ENCODE results near the gene CCDC185. TPM values are rescaled to one million over a fixed set of nuclear protein-coding genes. Genes with fewer than 3 reads are reported as not detected.

Gene CCDC185
- total and polyA plus RNA-seq, 2 donors (not counting 1 experiment from before 2014, with no cell fraction given), result not detected

DNA sequence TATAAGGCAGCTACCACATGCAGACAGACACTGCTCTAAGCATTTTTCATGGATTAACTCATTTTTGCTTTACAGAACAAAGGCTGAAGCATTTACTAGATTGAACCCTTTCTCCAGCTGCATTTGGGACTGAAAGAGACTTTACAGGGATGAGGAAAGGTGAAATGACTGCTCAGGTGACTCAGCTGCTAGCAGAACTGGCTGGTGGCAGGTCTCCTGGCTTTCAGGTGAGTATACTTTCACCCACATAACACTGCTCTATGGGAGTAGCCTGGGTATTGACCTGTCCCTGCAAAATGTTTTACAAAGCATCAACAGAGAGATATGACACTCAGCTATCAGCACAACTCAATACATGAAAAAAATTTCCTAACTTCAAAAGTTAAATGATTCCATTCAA is 2.6 kb upstream of the CCDC185 start:
- no peak overlapping the region for H3K27ac Mint-ChIP-seq
- POLR2A ChIA-PET, result no interaction called here

DNA sequence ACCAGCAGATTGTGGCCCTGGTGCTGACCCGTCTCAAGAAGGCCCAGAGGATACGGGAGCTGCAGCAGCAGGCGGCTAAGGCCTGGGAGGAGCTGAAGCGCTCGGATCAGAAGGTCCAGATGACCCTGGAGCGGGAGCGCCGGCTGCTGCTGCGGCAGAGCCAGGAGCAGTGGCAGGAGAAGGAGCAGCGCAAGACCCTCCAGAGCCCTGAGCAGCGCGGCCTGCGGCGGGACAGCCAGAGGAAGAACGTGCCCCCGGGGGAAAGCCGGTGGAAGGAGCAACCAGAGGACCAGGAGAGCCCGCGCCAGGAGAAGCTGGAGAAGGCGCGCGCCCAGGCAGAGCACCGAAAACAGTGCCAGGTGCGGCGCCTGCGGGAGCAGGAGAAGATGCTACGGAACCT is 1.0 kb downstream of the CCDC185 start:
- no peak overlapping the region for H3K4me3 Mint-ChIP-seq
- Histone ChIP-seq H3K79me2 (ENCODE audit: control insufficient read depth, insufficient read depth, low read length) (no peaks in the 10 kb centered on the region), H3K36me3 (replicated peaks in 1 of 2; ENCODE audit: control extremely low read depth in 1 of 2, control insufficient read depth in 1 of 2, extremely low read depth in 1 of 2, insufficient read depth in 2 of 2, low read length in 1 of 2) (no peaks in the 10 kb centered on the region), H2AFZ (ENCODE audit: insufficient read depth, low read depth, low read length, poor library complexity, severe bottlenecking) (no peak overlapping the region), H3K4me3 (ENCODE audit: control extremely low read depth in 1 of 5, extremely low read depth in 1 of 5, insufficient read depth in 1 of 5, low read depth in 2 of 5, low read length in 4 of 5) (no peak overlapping the region), H3K9ac (ENCODE audit: low read length) (no peak overlapping the region), H3K9me3 (ENCODE audit: control extremely low read depth in 1 of 3, control insufficient read depth in 2 of 3, insufficient read depth in 1 of 3, low read length in 2 of 3) (peaks cover 0 to 22% (median 4%) of the 10 kb centered on the region in 3 donors), H3K27ac (ENCODE audit: low read length in 2 of 2) (no peak overlapping the region), H4K20me1 (ENCODE audit: control insufficient read depth, insufficient read depth, low read length, poor library complexity, severe bottlenecking) (no peaks in the 10 kb centered on the region), H3K27me3 (replicated peaks in 1 of 4; ENCODE audit: control extremely low read depth in 1 of 4, control insufficient read depth in 3 of 4, insufficient read depth in 4 of 4, low read length in 3 of 4) (peaks cover 0 to 24% (median 1%) of the 10 kb centered on the region in 4 experiments), H3K4me2 (replicated peaks; ENCODE audit: low read depth, low read length, poor library complexity, severe bottlenecking) (no peak overlapping the region), H3K4me1 (ENCODE audit: control insufficient read depth in 2 of 2, insufficient read depth in 2 of 2, low read length in 2 of 2) (no peaks in the 10 kb centered on the region)
- 97% methylated on average over 27 of the region's 27 CpGs for WGBS (ENCODE audit: insufficient coverage)
- intact Hi-C loops (cut with micrococcal nuclease), result no loop called here
- DNase-seq (no peak), ATAC-seq (ENCODE audit: low read depth) (no peak)
- H3K27ac Mint-ChIP-seq, result no peak overlapping the region
- TF ChIP-seq, protein P1, sequence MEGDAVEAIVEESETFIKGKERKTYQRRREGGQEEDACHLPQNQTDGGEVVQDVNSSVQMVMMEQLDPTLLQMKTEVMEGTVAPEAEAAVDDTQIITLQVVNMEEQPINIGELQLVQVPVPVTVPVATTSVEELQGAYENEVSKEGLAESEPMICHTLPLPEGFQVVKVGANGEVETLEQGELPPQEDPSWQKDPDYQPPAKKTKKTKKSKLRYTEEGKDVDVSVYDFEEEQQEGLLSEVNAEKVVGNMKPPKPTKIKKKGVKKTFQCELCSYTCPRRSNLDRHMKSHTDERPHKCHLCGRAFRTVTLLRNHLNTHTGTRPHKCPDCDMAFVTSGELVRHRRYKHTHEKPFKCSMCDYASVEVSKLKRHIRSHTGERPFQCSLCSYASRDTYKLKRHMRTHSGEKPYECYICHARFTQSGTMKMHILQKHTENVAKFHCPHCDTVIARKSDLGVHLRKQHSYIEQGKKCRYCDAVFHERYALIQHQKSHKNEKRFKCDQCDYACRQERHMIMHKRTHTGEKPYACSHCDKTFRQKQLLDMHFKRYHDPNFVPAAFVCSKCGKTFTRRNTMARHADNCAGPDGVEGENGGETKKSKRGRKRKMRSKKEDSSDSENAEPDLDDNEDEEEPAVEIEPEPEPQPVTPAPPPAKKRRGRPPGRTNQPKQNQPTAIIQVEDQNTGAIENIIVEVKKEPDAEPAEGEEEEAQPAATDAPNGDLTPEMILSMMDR (IDR thresholded peaks at IDR 0.05), result no peak
- no peak for TF ChIP-seq EZH2 (IDR thresholded peaks at IDR 0.05; ENCODE audit: borderline replicate concordance, insufficient read depth, low read depth, low read length, poor library complexity, severe bottlenecking)
- peaks cover 24% of the 10 kb centered on the region for H3K27me3 Mint-ChIP-seq
- H3K9me3 Mint-ChIP-seq (ENCODE audit: insufficient read depth), result no peaks in the 10 kb centered on the region
- H3K4me1 Mint-ChIP-seq, result no peaks in the 10 kb centered on the region
- CTCF ChIA-PET, result no interaction called here
- POLR2A ChIA-PET, result no interaction called here

More for the DNA sequence above, 2.6 kb upstream of the CCDC185 start:
- no peak for ATAC-seq (ENCODE audit: low read depth)
- Histone ChIP-seq H2AFZ (ENCODE audit: insufficient read depth, low read depth, low read length, poor library complexity, severe bottlenecking) (no peak overlapping the region), H3K79me2 (ENCODE audit: control insufficient read depth, insufficient read depth, low read length) (no peaks in the 10 kb centered on the region), H3K4me1 (ENCODE audit: control insufficient read depth in 2 of 2, insufficient read depth in 2 of 2, low read length in 2 of 2) (no peaks in the 10 kb centered on the region), H3K4me2 (replicated peaks; ENCODE audit: low read depth, low read length, poor library complexity, severe bottlenecking) (no peak overlapping the region), H3K9me3 (ENCODE audit: control extremely low read depth in 1 of 3, control insufficient read depth in 2 of 3, insufficient read depth in 1 of 3, low read length in 2 of 3) (peaks cover 0 to 22% (median 4%) of the 10 kb centered on the region in 3 donors), H3K27ac (ENCODE audit: low read length in 2 of 2) (no peak overlapping the region), H3K9ac (ENCODE audit: low read length) (no peak overlapping the region), H3K4me3 (ENCODE audit: control extremely low read depth in 1 of 5, extremely low read depth in 1 of 5, insufficient read depth in 1 of 5, low read depth in 2 of 5, low read length in 4 of 5) (no peak overlapping the region), H3K36me3 (replicated peaks in 1 of 2; ENCODE audit: control extremely low read depth in 1 of 2, control insufficient read depth in 1 of 2, extremely low read depth in 1 of 2, insufficient read depth in 2 of 2, low read length in 1 of 2) (no peaks in the 10 kb centered on the region), H3K27me3 (replicated peaks in 1 of 4; ENCODE audit: control extremely low read depth in 1 of 4, control insufficient read depth in 3 of 4, insufficient read depth in 4 of 4, low read length in 3 of 4) (peaks cover 0 to 30% (median 1%) of the 10 kb centered on the region in 4 experiments), H4K20me1 (ENCODE audit: control insufficient read depth, insufficient read depth, low read length, poor library complexity, severe bottlenecking) (no peaks in the 10 kb centered on the region)
- no peak for TF ChIP-seq EZH2 (IDR thresholded peaks at IDR 0.05; ENCODE audit: borderline replicate concordance, insufficient read depth, low read depth, low read length, poor library complexity, severe bottlenecking)
- TF ChIP-seq, protein P1 (IDR thresholded peaks at IDR 0.05), result no peak
- intact Hi-C loops (cut with micrococcal nuclease), result no loop called here
- H3K4me1 Mint-ChIP-seq, result no peaks in the 10 kb centered on the region
- H3K4me3 Mint-ChIP-seq, result no peak overlapping the region
- H3K9me3 Mint-ChIP-seq (ENCODE audit: insufficient read depth), result no peaks in the 10 kb centered on the region
- DNase-seq, result no peak
- H3K27me3 Mint-ChIP-seq, result peaks cover 36% of the 10 kb centered on the region
- CTCF ChIA-PET, result no interaction called here

Data from B cell (primary cell).